Activated CD4-positive, alpha-beta T cell treated with anti-CD3 and anti-CD28 coated beads for 24 hours (primary cell): Measurements from ENCODE around the gene ELP1.
"Not testable (repeated sequence)": the region's sequence is repeated elsewhere in the genome, so short reads cannot be mapped to it uniquely, and the experiment has no call there.

ENCODE experiments used
- DNase-seq, 2 donors: peaks; one replicate each; pipeline ENCODE4 v3.0.0-alpha.2; 2020; ENCODE audit warnings: low read depth in 2 of 2

Gene ELP1

GRCh38 chr9:108924466-108924865, 9.5 kb downstream of the ELP1 start:
- DNase-seq: no peak

GRCh38 chr9:108921200-108921599, 12.7 kb downstream of the ELP1 start:
- no peak for DNase-seq

GRCh38 chr9:108920401-108920800, 13.5 kb downstream of the ELP1 start:
- DNase-seq: not testable (repeated sequence)

- DNase-seq: no peak
These were observed 14.4 kb downstream of the ELP1 start for GRCh38 chr9:108919517-108919916.

- DNase-seq: no peak
These were observed 20.5 kb downstream of the ELP1 start for GRCh38 chr9:108913391-108913790.

GRCh38 chr9:108911820-108912219, 22.1 kb downstream of the ELP1 start:
- DNase-seq: no peak

- DNase-seq: no peak
These were observed 23.0 kb downstream of the ELP1 start for GRCh38 chr9:108910914-108911313.

- DNase-seq: no peak
These were observed 23.5 kb downstream of the ELP1 start for GRCh38 chr9:108910402-108910801.

- DNase-seq: no peak
These were observed 28.4 kb downstream of the ELP1 start for GRCh38 chr9:108905494-108905893.

- no peak for DNase-seq
These were observed 29.8 kb downstream of the ELP1 start for GRCh38 chr9:108904161-108904560.

- DNase-seq: no peak
These were observed 30.4 kb downstream of the ELP1 start for GRCh38 chr9:108903420-108904103.

- DNase-seq: no peak
These were observed 33.7 kb downstream of the ELP1 start for GRCh38 chr9:108900176-108900575.

- not testable (repeated sequence) for DNase-seq
These were observed 34.8 kb downstream of the ELP1 start for GRCh38 chr9:108899023-108899695.

GRCh38 chr9:108897324-108898096, 36.4 kb downstream of the ELP1 start:
- no peak for DNase-seq

GRCh38 chr9:108894225-108894997, 39.5 kb downstream of the ELP1 start:
- DNase-seq: no peak

- no peak for DNase-seq
These were observed 44.3 kb downstream of the ELP1 start for GRCh38 chr9:108889649-108890067.

- not testable (repeated sequence) for DNase-seq
These were observed 47.2 kb downstream of the ELP1 start for GRCh38 chr9:108886594-108887271.

GRCh38 chr9:108885643-108886348, 48.1 kb downstream of the ELP1 start:
- DNase-seq: peak; percentile 14 to 40

GRCh38 chr9:108884701-108885100, 49.2 kb downstream of the ELP1 start:
- DNase-seq: no peak

GRCh38 chr9:108883085-108883484, 50.8 kb downstream of the ELP1 start:
- no peak for DNase-seq
